HCT116 (cell line): Measurements from ENCODE around the gene CAMKK1. TPM values are rescaled to one million over a fixed set of nuclear protein-coding genes. Genes with fewer than 3 reads are reported as not detected.

Experiments used
- ATAC-seq: fragments of 200-7000 bp; cut with Tn5 transposase; 2 replicates; pipeline ENCODE4 v1.9.1; 2020; ENCODE audit warnings: mild to moderate bottlenecking, moderate library complexity
- BruUV-seq: library from RNA; stranded (reverse); fragments of 400-500 nt; replicated peaks from 2 replicates; lab custom pipeline; 2021; lab: Mats Ljungman, UMichigan
- CTCF ChIA-PET: fragments of 300-600 bp; sonication (Branson Sonifier 250); formaldehyde crosslinking; loops from one replicate; lab custom pipeline; 2021; ENCODE audit warnings: antibody characterized with exemption; lab: Charles Lee
- POLR2A ChIA-PET: fragments of 300-600, 350-600 bp; sonication (Branson Sonifier 250); formaldehyde crosslinking; loops from one replicate; lab custom pipeline; 2021; ENCODE audit warnings: antibody characterized with exemption; lab: Charles Lee
- RAD21 ChIA-PET, 2 experiments: fragments of 300-600 bp; sonication (Branson Sonifier 250); formaldehyde crosslinking; loops; one replicate each; lab custom pipeline; 2023; ENCODE audit warnings: low total read pairs in 2 of 2; ENCODE audit not compliant: uncharacterized antibody in 2 of 2, unreplicated experiment in 2 of 2, low non-redundant PET in 1 of 2; lab: Charles Lee
- DNase-seq: peaks from one replicate; pipeline ENCODE4 v3.0.0-alpha.2; 2010; ENCODE audit warnings: low read depth, low spot score
- H2AFZ ChIP-seq: fragments of 200-600 bp; shearing (Covaris generic), sonication (generic); 2 replicates; pipeline ENCODE4 v1.6.1; 2017; ENCODE audit warnings: low read depth, mixed run types, mixed read lengths, antibody characterized with exemption, low read length; ENCODE audit not compliant: poor library complexity, severe bottlenecking
- H3K27ac ChIP-seq: 2 replicates; pipeline ENCODE4 v1.5.1; 2012; ENCODE audit warnings: low read depth, low read length
- H3K27me3 ChIP-seq: fragments of 200-600 bp; sonication (generic); 2 replicates; pipeline ENCODE4 v1.6.1; 2016; ENCODE audit warnings: mixed run types, low read length, mixed read lengths; ENCODE audit not compliant: insufficient read depth
- H3K36me3 ChIP-seq, 2 experiments: fragments of 200-500 bp in 1 of 2; fragments of 200-600 bp in 1 of 2; sonication (Bioruptor generic) in 1 of 2; sonication (generic) in 1 of 2; 2 replicates each; pipeline versions ENCODE4 v1.5.1 to v1.6.1; 2014 to 2016; ENCODE audit warnings: low read length in 2 of 2, inconsistent platforms in 1 of 2, mixed read lengths in 1 of 2, mixed run types in 1 of 2; ENCODE audit not compliant: insufficient read depth in 2 of 2, control insufficient read depth in 1 of 2
- H3K4me1 ChIP-seq, 2 experiments: fragments of 200-600 bp in 1 of 2; sonication (generic) in 1 of 2; 2 replicates each; pipeline versions ENCODE4 v1.5.1 to v1.6.1; 2012 to 2017; ENCODE audit warnings: low read length in 2 of 2, inconsistent platforms in 1 of 2, mild to moderate bottlenecking in 1 of 2, mixed read lengths in 1 of 2, mixed run types in 1 of 2, moderate library complexity in 1 of 2; ENCODE audit not compliant: insufficient read depth in 2 of 2, control insufficient read depth in 1 of 2
- H3K4me2 ChIP-seq: fragments of 200-600 bp; sonication (generic); 2 replicates; pipeline ENCODE4 v1.6.1; 2017; ENCODE audit warnings: mixed run types, low read length, mixed read lengths
- H3K4me3 ChIP-seq, 2 experiments: fragments of 200-600 bp in 1 of 2; sonication (generic) in 1 of 2; replicated peaks in 1 of 2; 2 replicates each; pipeline ENCODE4 v1.5.1; 2011 to 2016; ENCODE audit warnings: low read length in 2 of 2, control low read depth in 1 of 2, low read depth in 1 of 2, mild to moderate bottlenecking in 1 of 2, mixed read lengths in 1 of 2, mixed run types in 1 of 2
- H3K79me2 ChIP-seq: fragments of 200-600 bp; sonication (generic); 2 replicates; pipeline ENCODE4 v1.6.1; 2017; ENCODE audit warnings: mild to moderate bottlenecking, mixed run types, low read length, moderate library complexity, mixed read lengths; ENCODE audit not compliant: insufficient read depth
- H3K9ac ChIP-seq: fragments of 200-600 bp; sonication (generic); 2 replicates; pipeline ENCODE4 v1.6.1; 2016; ENCODE audit warnings: low read length, mixed read lengths
- H3K9me2 ChIP-seq: fragments of 200-600 bp; sonication (generic), shearing (Covaris generic); 2 replicates; pipeline ENCODE4 v1.6.1; 2017; ENCODE audit warnings: mixed run types, mild to moderate bottlenecking, moderate library complexity; ENCODE audit not compliant: insufficient read depth
- H3K9me3 ChIP-seq, 2 experiments: fragments of 200-500 bp in 1 of 2; fragments of 200-600 bp in 1 of 2; sonication (Bioruptor generic) in 1 of 2; sonication (generic) in 1 of 2; 2 replicates each; pipeline ENCODE4 v1.6.1; 2014 to 2017; ENCODE audit warnings: low read length in 2 of 2, mixed read lengths in 2 of 2, inconsistent platforms in 1 of 2, low read depth in 1 of 2, mild to moderate bottlenecking in 1 of 2, mixed run types in 1 of 2, moderate library complexity in 1 of 2; ENCODE audit not compliant: control insufficient read depth in 1 of 2, insufficient read depth in 1 of 2
- H4K20me1 ChIP-seq: fragments of 200-600 bp; sonication (generic), shearing (Covaris generic); 2 replicates; pipeline ENCODE4 v1.6.1; 2017; ENCODE audit warnings: mixed run types, mild to moderate bottlenecking, moderate library complexity; ENCODE audit not compliant: insufficient read depth
- ATF3 ChIP-seq: IDR thresholded peaks from 2 replicates; pipeline ENCODE4 v1.6.1; 2012
- CBX3 ChIP-seq: IDR thresholded peaks from 2 replicates; pipeline ENCODE4 v1.6.1; 2012; ENCODE audit warnings: low read depth
- CEBPB ChIP-seq: IDR thresholded peaks from 2 replicates; pipeline ENCODE4 v1.6.1; 2012; ENCODE audit warnings: low read depth
- CTCF ChIP-seq, 3 experiments: fragments of 200-600 bp in 1 of 3; sonication (generic) in 1 of 3; IDR thresholded peaks in 2 of 3; conservative IDR thresholded peaks in 1 of 3; 2 replicates each; pipeline ENCODE4 v1.5.1; 2012 to 2017; ENCODE audit warnings: low read depth in 2 of 3, low read length in 2 of 3, antibody characterized with exemption in 1 of 3, borderline replicate concordance in 1 of 3, control low read depth in 1 of 3, mild to moderate bottlenecking in 1 of 3, mixed read lengths in 1 of 3, mixed run types in 1 of 3, moderate library complexity in 1 of 3; ENCODE audit not compliant: insufficient read depth in 1 of 3
- EGR1 ChIP-seq: IDR thresholded peaks from 2 replicates; pipeline ENCODE4 v1.6.1; 2012; ENCODE audit warnings: low read depth
- ELF1 ChIP-seq: IDR thresholded peaks from 2 replicates; pipeline ENCODE4 v1.6.1; 2012; ENCODE audit warnings: low read depth, borderline replicate concordance
- EZH2 ChIP-seq: fragments of 200-600 bp; sonication (generic); IDR thresholded peaks from 2 replicates; pipeline ENCODE4 v1.6.1; 2017; ENCODE audit warnings: antibody characterized with exemption, mixed run types
- EZH2phosphoT487 ChIP-seq: fragments of 200-600 bp; IDR thresholded peaks from 2 replicates; pipeline ENCODE4 v1.6.1; 2018; ENCODE audit warnings: antibody characterized with exemption, borderline replicate concordance
- FOSL1 ChIP-seq: IDR thresholded peaks from 2 replicates; pipeline ENCODE4 v1.6.1; 2012; ENCODE audit warnings: low read depth
- JUND ChIP-seq: IDR thresholded peaks from 2 replicates; pipeline ENCODE4 v1.6.1; 2012
- MAX ChIP-seq: IDR thresholded peaks from 2 replicates; pipeline ENCODE4 v1.6.1; 2012
- POLR2AphosphoS5 ChIP-seq: IDR thresholded peaks from 2 replicates; pipeline ENCODE4 v1.6.1; 2011; ENCODE audit warnings: mild to moderate bottlenecking, low read depth, low read length, moderate library complexity
- RAD21 ChIP-seq: IDR thresholded peaks from 2 replicates; pipeline ENCODE4 v1.6.1; 2012; ENCODE audit warnings: low read depth, mild to moderate bottlenecking
- REST ChIP-seq: IDR thresholded peaks from 2 replicates; pipeline ENCODE4 v1.6.1; 2012; ENCODE audit warnings: low read depth
- SIN3A ChIP-seq: IDR thresholded peaks from 2 replicates; pipeline ENCODE4 v1.6.1; 2012; ENCODE audit warnings: low read depth
- SP1 ChIP-seq: IDR thresholded peaks from 2 replicates; pipeline ENCODE4 v1.6.1; 2012; ENCODE audit warnings: low read depth
- SRF ChIP-seq: IDR thresholded peaks from 2 replicates; pipeline ENCODE4 v1.6.1; 2012; ENCODE audit warnings: low read depth
- TCF7L2 ChIP-seq: IDR thresholded peaks from 2 replicates; pipeline ENCODE4 v1.7.0; 2011; ENCODE audit warnings: borderline replicate concordance, inconsistent platforms; ENCODE audit not compliant: insufficient read depth, insufficient read length; ENCODE audit errors: extremely low read depth
- ZFX ChIP-seq: fragments of 450-650 bp; IDR thresholded peaks from 2 replicates; pipeline ENCODE4 v1.6.1; 2017
- ZNF274 ChIP-seq: fragments of 200-500 bp; sonication (Bioruptor generic); IDR thresholded peaks from 2 replicates; pipeline ENCODE4 v1.6.1; 2014; ENCODE audit warnings: mild to moderate bottlenecking, low read depth, low read length, inconsistent platforms
- intact Hi-C: fragments of 100-400 bp; cut with micrococcal nuclease; formaldehyde crosslinking; loops from 2 replicates; pipeline ENCODE4 v1.10.0; 2022
- total RNA-seq: library from RNA; stranded (reverse); gene quantifications from one replicate; pipeline ENCODE4 v1.2.1, GENCODE V29; 2021; ENCODE audit not compliant: unreplicated experiment

The CAMKK1 gene
- total RNA-seq, 1 experiment from 2014 or later: 10.6 TPM

- ChIA-PET POLR2A (no interaction called here), CTCF (no interaction called here), RAD21 (no interaction called here)
- no peak for ATAC-seq
- Histone ChIP-seq H3K27ac (no peak overlapping the region), H3K36me3 (no peaks in the 10 kb centered on the region), H3K79me2 (no peaks in the 10 kb centered on the region), H2AFZ (no peak overlapping the region), H3K9ac (no peak overlapping the region), H3K9me2 (no peaks in the 10 kb centered on the region), H3K4me1 (peaks cover 6 to 14% of the 10 kb centered on the region in 2 experiments; a peak in 3 of 4 replicates), H4K20me1 (no peaks in the 10 kb centered on the region), H3K4me3 (no peak overlapping the region), H3K27me3 (no peaks in the 10 kb centered on the region), H3K4me2 (no peak overlapping the region), H3K9me3 (no peaks in the 10 kb centered on the region)
- intact Hi-C loops: no loop called here
- no peak for DNase-seq
- no TSS peak for BruUV-seq
- TF ChIP-seq TCF7L2 (no peak), CTCF (IDR thresholded peaks at IDR 0.05 in 2 of 3, conservative IDR thresholded peaks at IDR 0.05 in 1 of 3; ENCODE audit: borderline replicate concordance in 1 of 3, insufficient read depth in 1 of 3, low read depth in 2 of 3, low read length in 2 of 3) (no peak), RAD21 (no peak), CEBPB (no peak), FOSL1 (no peak), EGR1 (no peak), SP1 (no peak), ZNF274 (no peak), POLR2AphosphoS5 (no peak), EZH2 (no peak), CBX3 (no peak), SRF (no peak), ZFX (no peak), JUND (no peak), REST (no peak), ATF3 (no peak), ELF1 (no peak), SIN3A (no peak), EZH2phosphoT487 (no peak), MAX (no peak)
Observed at GRCh38 chr17:3940965-3941698, 48.3 kb upstream of the CAMKK1 start.
